ENCODE measurements around the gene LTB4R. TPM values are rescaled to one million over a fixed set of nuclear protein-coding genes. Genes with fewer than 3 reads are reported as not detected.

Gene LTB4R, protein sequence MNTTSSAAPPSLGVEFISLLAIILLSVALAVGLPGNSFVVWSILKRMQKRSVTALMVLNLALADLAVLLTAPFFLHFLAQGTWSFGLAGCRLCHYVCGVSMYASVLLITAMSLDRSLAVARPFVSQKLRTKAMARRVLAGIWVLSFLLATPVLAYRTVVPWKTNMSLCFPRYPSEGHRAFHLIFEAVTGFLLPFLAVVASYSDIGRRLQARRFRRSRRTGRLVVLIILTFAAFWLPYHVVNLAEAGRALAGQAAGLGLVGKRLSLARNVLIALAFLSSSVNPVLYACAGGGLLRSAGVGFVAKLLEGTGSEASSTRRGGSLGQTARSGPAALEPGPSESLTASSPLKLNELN
- total RNA-seq: 1.9 and 2.7 TPM in 2 replicates

DNA sequence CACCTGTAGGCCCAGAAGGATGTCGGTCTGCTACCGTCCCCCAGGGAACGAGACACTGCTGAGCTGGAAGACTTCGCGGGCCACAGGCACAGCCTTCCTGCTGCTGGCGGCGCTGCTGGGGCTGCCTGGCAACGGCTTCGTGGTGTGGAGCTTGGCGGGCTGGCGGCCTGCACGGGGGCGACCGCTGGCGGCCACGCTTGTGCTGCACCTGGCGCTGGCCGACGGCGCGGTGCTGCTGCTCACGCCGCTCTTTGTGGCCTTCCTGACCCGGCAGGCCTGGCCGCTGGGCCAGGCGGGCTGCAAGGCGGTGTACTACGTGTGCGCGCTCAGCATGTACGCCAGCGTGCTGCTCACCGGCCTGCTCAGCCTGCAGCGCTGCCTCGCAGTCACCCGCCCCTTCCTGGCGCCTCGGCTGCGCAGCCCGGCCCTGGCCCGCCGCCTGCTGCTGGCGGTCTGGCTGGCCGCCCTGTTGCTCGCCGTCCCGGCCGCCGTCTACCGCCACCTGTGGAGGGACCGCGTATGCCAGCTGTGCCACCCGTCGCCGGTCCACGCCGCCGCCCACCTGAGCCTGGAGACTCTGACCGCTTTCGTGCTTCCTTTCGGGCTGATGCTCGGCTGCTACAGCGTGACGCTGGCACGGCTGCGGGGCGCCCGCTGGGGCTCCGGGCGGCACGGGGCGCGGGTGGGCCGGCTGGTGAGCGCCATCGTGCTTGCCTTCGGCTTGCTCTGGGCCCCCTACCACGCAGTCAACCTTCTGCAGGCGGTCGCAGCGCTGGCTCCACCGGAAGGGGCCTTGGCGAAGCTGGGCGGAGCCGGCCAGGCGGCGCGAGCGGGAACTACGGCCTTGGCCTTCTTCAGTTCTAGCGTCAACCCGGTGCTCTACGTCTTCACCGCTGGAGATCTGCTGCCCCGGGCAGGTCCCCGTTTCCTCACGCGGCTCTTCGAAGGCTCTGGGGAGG is at the start of gene LTB4R:
Gene LTB4R, plus strand, starts transcription at position 857 of the 959 bp plus-strand sequence. CDS start 4,150 bp downstream, outside the sequence.

DNA sequence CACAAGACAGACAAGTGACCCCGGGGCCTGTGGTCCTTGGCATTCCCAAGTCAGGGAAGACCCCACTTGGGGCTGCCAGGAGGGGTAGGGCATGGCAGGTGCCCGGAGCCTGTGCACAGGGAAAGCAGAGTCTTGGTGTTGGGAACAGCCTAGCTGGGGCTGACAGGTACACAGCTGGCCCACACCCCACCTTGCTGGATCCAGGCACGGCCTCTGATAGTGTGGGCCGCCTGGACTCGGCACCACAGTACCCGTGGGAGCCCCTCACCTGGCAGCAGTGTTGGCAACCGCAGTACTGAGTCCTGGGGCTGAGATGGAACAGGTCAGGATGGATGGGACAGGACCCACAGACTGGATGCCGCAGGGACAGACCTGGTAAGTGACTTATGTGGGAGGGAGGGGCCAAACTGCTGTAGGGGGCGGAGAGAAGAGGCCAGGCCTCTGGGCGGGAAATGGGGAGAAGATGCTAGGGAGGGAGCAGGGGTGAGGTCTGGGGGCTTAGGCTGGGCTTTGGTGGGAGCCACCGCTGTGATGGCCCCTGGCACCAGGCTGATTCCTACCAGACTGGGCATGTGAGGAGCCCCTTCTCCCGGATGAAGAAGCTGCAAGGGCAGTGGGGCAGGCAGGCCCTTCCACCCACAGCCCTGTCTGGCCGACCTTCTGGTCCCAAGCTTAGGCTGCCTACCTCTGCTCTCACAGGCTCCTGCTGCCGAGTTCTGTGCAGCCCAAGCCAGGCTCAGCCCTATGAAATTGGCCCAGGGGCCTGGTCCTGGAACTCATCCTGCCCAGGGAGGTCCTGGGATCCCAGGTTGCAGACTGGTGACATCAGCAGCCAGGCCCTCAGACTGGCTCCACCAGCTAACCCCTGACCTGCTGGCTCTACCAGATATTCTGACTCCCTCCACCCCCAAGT is 48.2 kb upstream of the LTB4R start, which contains the start of gene TGM1:
Gene TGM1, minus strand, starts transcription at position 357 of the 913 bp plus-strand sequence. CDS start 825 bp downstream, outside the sequence.

DNA sequence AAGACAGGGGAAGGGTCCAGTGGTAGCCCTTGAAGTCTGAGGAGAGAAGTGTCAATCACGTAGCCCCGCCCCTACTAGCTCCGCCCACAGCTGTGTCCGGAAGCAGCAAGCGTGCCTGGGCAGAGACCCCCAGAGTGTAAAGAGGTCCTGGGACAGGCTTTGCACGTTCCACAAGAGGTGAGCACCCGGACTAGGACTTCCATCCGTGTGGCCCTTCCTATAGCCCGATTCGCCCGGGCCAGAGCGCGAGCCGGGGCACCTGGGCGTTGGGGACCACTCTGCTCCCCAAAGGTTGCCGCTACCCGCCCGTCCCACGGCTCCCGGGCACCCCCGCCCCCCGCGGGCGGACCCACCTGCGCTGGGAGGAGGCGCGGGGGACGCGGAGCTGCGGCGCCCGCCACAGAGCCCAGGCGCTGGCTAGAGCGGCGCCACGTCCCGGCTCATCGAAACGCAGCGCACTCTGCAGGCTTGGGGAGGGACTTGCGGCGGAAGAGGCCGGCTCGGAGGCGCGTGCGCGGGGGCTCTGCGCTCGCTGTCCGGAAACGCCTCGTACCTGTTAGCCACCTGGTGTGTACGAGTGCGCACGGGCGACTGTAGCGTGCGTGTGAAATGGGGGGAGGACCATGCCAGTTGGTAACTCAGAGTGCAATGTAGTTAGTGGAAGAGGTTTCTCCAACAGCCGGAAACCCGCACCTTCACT is 40.0 kb upstream of the LTB4R start, which contains the start of gene RABGGTA:
Gene RABGGTA, minus strand, starts transcription at position 464 of the 700 bp plus-strand sequence. CDS start 482 bp downstream, outside the sequence.

DNA sequence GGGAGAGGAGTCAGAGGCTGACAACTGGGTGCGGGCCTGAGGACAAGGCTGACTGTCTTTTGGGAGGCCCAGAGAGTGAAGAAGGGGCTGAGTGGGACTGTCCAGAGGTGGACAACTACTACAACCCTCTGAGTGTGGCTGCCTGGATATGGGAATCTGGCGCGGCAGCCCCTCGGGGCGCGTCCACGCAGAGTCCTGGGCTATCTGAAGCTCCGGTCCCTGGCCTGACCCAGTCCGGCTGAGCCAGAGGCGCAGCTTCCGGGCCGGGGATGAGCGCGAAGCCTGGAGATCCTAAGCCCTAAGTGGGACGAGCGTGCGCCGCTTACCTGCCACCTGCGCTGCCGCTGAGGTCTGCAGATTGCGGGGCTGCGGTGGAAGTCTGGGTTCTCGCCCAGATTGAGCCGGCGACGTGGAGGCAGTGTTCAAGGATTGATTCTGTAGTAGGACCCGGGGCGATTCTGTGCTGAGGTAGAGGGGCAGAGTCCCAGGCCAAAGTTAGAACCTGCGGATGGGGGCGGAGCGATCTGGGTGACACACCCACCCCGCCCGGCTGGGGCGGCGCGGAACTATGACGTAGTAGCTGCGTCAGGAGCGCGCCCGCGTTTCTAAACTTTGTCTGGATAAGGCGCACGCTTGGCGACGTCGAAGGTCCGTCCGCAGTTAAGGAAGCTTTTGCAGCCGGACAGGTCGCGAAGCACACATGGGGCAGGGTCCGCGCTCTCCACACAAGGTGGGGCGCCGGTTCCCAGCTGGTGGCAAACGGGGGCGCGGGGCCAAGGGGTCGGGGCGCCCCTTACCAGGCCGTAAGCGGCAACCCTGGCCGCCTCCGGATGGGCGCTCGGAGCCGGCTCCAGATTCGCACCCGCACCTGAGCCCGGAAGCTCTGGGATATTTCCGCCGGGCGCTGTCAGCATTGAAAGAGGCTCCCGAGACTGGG is 11.8 kb upstream of the LTB4R start, which contains the start of the genes DHRS1 and NOP9:
Gene DHRS1, minus strand, starts transcription at position 526 of the 937 bp plus-strand sequence. CDS start 674 bp downstream, outside the sequence.
Gene NOP9, plus strand, starts transcription at position 596 of the 937 bp plus-strand sequence. Its CDS starts 105 bp downstream, at position 701.

DNA sequence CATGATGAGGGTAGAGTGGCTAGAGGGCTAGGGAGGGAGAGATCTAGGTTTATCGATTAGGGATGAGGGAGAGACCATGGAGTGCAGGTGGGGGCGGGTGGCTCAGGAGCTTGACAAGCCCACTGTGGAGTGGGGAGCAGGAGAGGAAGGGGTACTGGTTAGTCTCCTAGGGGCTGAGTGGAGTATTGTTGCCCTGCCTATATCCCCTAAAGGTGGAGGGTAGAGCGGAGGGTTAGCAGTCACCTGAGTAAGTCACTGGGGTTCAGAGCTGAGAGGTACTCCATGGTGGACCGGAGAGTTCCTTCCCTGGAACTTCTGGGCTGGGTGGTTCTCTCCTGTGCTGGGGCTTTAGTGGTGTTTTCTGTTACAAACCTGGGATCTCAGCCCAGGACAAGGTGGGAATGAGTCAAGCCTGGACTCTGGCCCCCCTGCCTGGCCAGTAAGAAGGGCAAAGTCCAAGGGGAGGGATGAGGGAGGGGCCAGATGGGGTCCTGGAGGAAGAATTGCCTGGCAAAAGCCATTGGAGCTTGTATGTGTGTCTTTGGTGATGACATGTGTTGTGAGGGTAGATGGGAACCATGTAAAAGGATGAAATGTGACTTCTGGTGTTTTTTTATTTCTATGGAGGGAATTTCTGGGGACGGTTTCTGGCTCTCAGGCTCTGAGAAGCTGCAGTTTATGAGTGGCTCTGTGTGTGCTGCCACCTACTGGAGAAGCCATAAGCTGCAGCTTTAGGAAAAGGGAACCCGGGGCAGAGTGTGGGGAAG is 3.5 kb upstream of the LTB4R start, which contains the start of gene CIDEB:
Gene CIDEB, minus strand, starts transcription at position 403 of the 767 bp plus-strand sequence. Its CDS starts 119 bp downstream, at position 284.

DNA sequence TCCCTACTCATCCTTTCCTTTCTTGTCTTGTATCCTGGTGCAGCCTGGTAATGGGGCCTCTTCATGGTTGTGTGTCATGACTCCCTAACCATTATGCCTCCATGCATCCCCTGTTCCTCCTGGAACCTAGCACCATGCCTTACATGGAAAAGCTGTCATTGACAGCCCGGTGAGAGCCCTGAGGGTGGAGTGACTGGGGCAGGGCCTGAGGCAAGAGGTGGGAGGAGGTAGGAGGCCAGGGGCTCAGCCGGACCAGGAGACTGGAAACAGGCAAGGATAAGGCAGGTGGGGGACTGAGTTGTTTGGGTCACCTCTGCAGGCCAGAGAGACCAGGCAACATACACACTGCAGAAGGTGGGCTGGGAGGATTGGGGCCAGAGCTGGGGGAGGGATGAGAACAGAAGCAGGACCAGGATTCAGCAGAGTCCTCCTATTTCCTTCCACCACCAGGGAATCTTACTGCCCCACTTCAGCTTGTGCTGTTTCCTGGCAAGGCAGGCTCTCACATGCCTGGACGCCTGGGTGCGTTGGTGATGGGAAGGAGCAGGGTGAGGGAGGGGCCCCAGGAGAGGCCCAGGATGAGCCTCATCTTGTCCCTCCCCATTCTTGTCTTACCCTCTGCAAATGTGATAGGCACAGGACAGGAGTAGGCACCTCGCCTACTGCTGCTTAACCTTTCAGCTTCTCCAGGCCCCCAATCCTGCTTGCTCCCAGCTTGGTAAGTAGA is 1.6 kb upstream of the LTB4R start, which contains the start of gene LTB4R2:
Gene LTB4R2, plus strand, starts transcription at position 603 of the 727 bp plus-strand sequence. CDS start 525 bp downstream, outside the sequence.

DNA sequence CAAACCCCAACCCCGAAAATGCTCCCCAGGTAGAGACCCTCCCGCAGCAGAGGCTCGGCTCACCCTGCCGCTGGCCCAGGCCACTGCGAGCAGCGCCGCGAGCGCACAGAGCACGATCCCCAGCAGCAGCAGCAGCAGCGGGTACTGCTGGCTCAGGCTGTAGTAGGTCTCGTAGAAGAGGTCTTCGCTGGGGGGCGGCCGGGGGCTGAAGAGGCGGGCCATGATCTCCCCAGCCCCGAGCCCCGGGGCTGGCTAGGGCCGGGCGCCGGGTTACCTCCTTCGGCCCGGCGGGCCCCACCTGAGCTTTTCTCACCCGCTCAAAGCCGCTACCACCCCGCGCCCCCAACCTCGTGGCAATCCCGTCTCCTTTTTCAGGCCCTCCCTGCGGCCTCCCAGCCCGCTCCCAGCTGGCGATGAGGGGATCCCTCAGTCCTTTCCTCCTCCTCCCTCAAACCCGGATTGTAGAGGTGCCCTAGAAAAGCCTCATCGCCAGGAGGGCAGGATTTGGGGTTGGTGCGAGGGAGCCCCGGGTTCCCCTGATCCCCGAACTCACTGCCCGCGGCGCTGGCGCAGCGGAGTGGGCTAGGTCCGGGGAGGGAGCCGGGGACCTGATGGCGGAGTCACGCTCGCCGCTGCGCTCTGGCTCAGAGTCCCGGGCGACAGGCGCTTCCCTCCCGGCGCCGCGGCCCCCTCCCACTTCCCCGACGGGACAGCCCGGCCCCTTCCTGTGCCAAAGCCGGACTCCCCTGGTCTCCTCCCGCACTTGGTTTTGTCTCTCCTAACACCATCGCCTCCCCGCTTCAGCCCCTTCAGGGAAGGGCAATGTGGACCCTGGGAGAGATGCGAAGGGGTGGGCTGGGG is 23.4 kb downstream of the LTB4R start, which contains the start of gene ADCY4:
Gene ADCY4, minus strand, starts transcription at position 641 of the 861 bp plus-strand sequence. Its CDS starts 419 bp downstream, at position 222.

DNA sequence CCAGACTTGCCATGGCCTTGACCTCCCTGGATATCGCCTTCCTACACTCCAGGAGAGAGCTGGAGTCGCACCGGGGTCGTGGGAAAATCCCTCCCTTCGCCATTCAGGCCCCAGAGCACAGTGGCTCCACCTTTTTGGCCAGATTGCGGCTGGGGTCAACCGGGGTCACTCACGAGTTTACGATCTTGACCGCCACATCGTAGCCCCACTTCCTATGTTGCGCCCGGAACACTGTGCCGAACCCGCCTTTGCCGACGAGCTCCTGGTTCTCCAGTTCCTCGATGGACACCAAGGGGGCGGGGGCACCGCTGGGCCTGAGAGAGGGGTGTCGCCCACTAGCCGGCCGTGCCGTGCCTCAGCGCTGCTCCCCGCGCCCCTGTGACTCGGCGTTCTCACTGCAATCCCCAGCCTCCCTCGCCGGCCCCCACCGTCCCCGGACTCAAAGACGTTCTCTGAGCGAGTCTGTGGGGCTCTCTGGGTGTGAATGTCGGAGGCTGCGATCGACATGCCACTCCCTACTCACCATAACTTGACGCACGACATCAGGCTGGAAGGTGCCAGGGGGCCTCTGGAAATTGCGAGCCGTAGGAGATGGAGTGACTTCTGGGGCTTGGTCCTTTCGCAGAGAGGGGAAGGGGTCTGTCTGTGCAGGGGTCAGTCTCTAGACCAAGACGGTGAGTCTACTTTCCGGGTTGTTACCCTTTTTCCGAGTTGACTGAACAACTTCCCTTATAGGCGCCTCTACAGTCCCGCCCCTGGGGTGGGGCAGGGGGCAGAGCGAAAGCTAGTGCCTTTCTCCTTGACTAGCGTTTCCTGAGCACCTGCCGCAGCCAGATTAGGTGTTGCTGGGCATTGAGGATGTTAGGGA is 28.2 kb downstream of the LTB4R start, which contains the start of gene RIPK3:
Gene RIPK3, minus strand, starts transcription at position 708 of the 868 bp plus-strand sequence. Its CDS starts 165 bp downstream, at position 543.

Other genes with a start within 250 kb of the LTB4R start
- not detected in 2 replicates for gene CPNE6, start 239.9 kb upstream of the LTB4R start, total RNA-seq
- gene PCK2, start 217.2 kb upstream of the LTB4R start, total RNA-seq: 26.8 and 35.3 TPM in 2 replicates
- 50.9 and 56.8 TPM in 2 replicates for gene DCAF11, start 196.7 kb upstream of the LTB4R start, total RNA-seq
- 0.65 and 0.96 TPM in 2 replicates for gene NRL, start 196.6 kb upstream of the LTB4R start, total RNA-seq
- gene FITM1, start 180.8 kb upstream of the LTB4R start, total RNA-seq: 0.20 TPM in 2 replicates
- 87.2 and 96.2 TPM in 2 replicates for gene PSME1, start 175.3 kb upstream of the LTB4R start, total RNA-seq
- gene EMC9, start 169.9 kb upstream of the LTB4R start, total RNA-seq: 11.4 and 14.0 TPM in 2 replicates
- 58.8 and 64.5 TPM in 2 replicates for gene PSME2, start 164.9 kb upstream of the LTB4R start, total RNA-seq
- gene RNF31, start 164.0 kb upstream of the LTB4R start, total RNA-seq: 26.7 and 35.1 TPM in 2 replicates
- 54.0 and 57.1 TPM in 2 replicates for gene IRF9, start 150.2 kb upstream of the LTB4R start, total RNA-seq
- 0.65 and 1.2 TPM in 2 replicates for gene REC8, start 139.4 kb upstream of the LTB4R start, total RNA-seq
- 42.3 and 84.2 TPM in 2 replicates for gene IPO4, start 122.7 kb upstream of the LTB4R start, total RNA-seq
- gene TM9SF1, start 116.1 kb upstream of the LTB4R start, total RNA-seq: 102 and 113 TPM in 2 replicates
- gene TSSK4, start 105.8 kb upstream of the LTB4R start, total RNA-seq: 0.07 and 0.53 TPM in 2 replicates
- 21.8 and 24.1 TPM in 2 replicates for gene CHMP4A, start 98.0 kb upstream of the LTB4R start, total RNA-seq
- gene MDP1, start 95.4 kb upstream of the LTB4R start, total RNA-seq: 14.8 and 15.4 TPM in 2 replicates
- 122 and 125 TPM in 2 replicates for gene NEDD8, start 79.1 kb upstream of the LTB4R start, total RNA-seq
- 88.9 and 107 TPM in 2 replicates for gene GMPR2, start 78.6 kb upstream of the LTB4R start, total RNA-seq
- gene TINF2, start 68.9 kb upstream of the LTB4R start, total RNA-seq: 55.0 and 55.8 TPM in 2 replicates
- 0.65 and 1.5 TPM in 2 replicates for gene TGM1, start 48.3 kb upstream of the LTB4R start, total RNA-seq
- gene RABGGTA, start 39.9 kb upstream of the LTB4R start, total RNA-seq: 22.6 and 33.2 TPM in 2 replicates
- gene DHRS1, start 11.7 kb upstream of the LTB4R start, total RNA-seq: 12.9 and 29.0 TPM in 2 replicates
- 21.2 and 28.0 TPM in 2 replicates for gene NOP9, start 11.7 kb upstream of the LTB4R start, total RNA-seq
- gene CIDEB, start 3.5 kb upstream of the LTB4R start, total RNA-seq: 1.6 and 2.3 TPM in 2 replicates
- 3.0 and 4.8 TPM in 2 replicates for gene LTB4R2, start 1.4 kb upstream of the LTB4R start, total RNA-seq
- gene ADCY4, start 23.6 kb downstream of the LTB4R start, total RNA-seq: 3.3 and 4.9 TPM in 2 replicates
- gene RIPK3, start 28.5 kb downstream of the LTB4R start, total RNA-seq: 0.26 TPM in 1 of 2 replicates, not detected in the other
- gene NFATC4, start 56.7 kb downstream of the LTB4R start, total RNA-seq: 56.5 and 76.4 TPM in 2 replicates
- gene NYNRIN, start 87.5 kb downstream of the LTB4R start, total RNA-seq: 6.9 and 16.7 TPM in 2 replicates
- gene CBLN3, start 118.2 kb downstream of the LTB4R start, total RNA-seq: 3.5 and 4.2 TPM in 2 replicates
- 66.7 and 68.0 TPM in 2 replicates for gene KHNYN, start 118.5 kb downstream of the LTB4R start, total RNA-seq
- gene SDR39U1, start 131.3 kb downstream of the LTB4R start, total RNA-seq: 10.2 and 11.8 TPM in 2 replicates
- gene CMA1, start 196.8 kb downstream of the LTB4R start, total RNA-seq: not detected in 2 replicates

Measured in smooth muscle cell of the pulmonary artery (primary cell).